NCI-H524 (cell line): Measurements from ENCODE around the gene C2CD4C.
"Not testable (repeated sequence)": the region's sequence is repeated elsewhere in the genome, so short reads cannot be mapped to it uniquely, and the experiment has no call there.

ENCODE experiments used
- DNase-seq, 2 experiments: peaks; one replicate each; lab custom pipeline; 2025; lab: John Stamatoyannopoulos, UW

C2CD4C gene

DNA sequence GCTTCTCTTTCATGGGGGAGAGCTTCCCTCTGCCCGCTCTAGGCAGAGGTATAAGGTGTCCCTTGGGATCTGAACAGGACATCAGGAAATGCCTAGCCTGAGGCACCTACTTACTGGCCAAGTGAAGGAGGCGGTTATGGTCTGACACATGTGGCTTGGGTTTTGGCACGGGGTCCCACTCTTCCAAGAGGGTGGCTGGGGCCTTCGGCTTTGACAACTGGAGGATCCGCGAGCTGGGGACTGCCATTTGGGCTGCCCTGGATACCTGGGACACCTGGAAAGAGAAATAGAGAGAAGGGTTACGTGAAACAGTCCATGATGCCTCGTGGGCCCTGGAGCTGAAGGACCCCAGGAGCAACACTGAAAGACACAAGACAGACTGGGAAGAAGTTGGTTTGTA, 42.0 kb downstream of the C2CD4C start:
- DNase-seq, result no peak

DNA sequence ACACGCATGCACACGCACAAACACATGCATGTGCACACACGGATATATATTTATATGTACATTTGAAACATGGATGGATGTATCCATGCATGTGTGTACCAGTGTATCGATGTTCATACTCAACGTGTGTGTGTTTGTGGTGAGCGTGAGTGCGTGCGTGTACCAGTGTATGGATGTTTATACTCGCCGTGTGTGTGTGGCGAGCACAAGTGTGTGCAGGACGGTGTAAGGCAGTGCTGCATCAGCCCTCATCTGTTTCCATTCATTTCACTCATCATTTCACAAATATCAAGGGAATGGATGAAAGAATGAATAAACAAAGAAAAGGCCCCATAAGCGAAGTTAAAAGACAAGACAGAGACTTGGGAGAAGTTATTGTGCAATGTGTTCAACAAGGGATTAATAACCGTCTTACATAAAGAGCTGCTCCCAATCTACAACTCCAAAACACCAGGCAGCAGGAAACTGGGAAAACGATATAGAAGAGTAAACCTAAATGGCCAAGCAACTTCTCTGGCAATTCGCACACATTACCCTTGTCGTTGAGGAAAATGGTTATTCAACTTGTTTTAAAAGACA, 42.7 kb downstream of the C2CD4C start:
- no peak for DNase-seq

GRCh38 chr19:364496-365287, 44.3 kb downstream of the C2CD4C start:
- DNase-seq, result no peak

GRCh38 chr19:362683-363082, 46.3 kb downstream of the C2CD4C start:
- no peak for DNase-seq

GRCh38 chr19:362154-362553, 46.8 kb downstream of the C2CD4C start:
- no peak for DNase-seq

DNA sequence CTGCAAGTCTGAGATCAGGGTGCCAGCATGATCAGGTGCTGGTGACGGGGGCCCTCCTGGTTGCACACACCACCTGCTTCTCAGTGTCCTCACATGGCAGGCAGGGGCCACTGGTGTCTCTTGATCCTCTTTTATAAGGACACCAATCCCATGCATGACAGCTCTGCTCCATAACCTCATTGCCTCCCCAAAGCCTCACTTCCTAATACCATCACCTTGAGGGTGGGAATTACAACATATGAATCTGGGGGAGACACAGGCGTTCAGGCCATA, 49.4 kb downstream of the C2CD4C start:
- no peak for DNase-seq

DNA sequence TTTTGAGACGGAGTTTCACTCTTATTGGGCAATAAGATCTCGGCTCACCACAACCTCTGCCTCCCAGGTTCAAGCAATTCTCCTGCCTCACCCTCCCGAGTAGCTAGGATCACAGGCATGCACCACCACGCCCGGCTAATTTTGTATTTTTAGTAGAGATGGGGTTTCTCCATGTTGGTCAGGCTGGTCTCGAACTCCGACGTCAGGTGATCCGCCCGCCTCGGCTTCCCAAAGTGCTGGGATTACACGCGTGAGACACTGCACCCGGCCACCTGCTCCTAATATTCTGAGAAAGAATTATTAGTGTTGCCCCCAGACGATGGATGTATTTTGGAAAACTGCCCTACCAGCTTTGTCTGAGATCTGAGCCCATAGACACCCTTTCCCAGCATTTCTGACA, 53.4 kb downstream of the C2CD4C start:
- not testable (repeated sequence) for DNase-seq
